ENCODE measurements around the gene KLHL41. TPM values are rescaled to one million over a fixed set of nuclear protein-coding genes. Genes with fewer than 3 reads are reported as not detected.

Gene KLHL41
- total RNA-seq, 1 donor = 0.43 TPM

- DNase-seq (ENCODE audit: low read depth) = no peak
- no peak overlapping the region for H3K4me3 ChIP-seq (ENCODE audit: low read depth, low read length)
- TF ChIP-seq CTCF (IDR thresholded peaks at IDR 0.05; ENCODE audit: insufficient read depth, low read depth, low read length) = no peak
Measured at GRCh38 chr2:169469952-169470572, 39.4 kb upstream of the KLHL41 start.

DNA sequence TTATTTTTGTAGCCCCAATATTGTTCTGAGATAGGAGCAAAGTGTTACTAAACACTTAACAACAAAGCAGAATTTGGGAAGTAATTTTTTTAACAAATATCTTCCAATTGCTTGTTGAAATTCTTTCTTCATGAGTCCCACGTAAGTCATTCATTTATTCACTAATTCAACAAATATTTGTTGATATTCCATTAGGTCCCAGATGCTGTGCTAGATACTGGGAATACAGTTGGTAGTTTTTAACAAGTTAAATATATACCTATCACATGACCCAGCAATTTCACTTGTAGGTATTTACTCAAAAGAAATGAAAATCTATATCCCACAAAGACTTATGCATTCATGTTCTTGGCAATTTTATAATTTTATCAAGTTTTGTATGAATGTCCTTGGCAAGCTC lies 37.3 kb upstream of the KLHL41 start:
- TF ChIP-seq CTCF (IDR thresholded peaks at IDR 0.05; ENCODE audit: insufficient read depth, low read depth, low read length) = no peak
- no peak overlapping the region for H3K4me3 ChIP-seq (ENCODE audit: low read depth, low read length)
- DNase-seq (ENCODE audit: low read depth) = no peak

DNA sequence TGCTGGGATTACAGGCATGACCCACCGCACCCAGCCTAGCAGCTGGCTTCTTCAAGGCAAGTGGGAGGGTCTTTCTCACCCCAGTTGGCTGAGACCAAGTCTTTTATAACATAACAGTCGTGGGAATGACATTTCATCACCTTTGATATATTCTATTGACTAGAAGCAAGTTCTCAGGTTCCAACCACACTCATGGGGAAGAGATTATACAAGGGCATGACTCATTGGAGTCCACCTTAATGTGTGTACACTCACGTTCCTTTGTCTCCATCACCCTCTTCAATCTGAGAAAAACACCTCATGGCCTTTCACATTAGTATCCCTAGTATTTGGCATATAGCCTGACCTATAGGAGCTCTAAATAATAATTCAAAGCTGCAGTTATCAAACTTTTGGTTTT lies 33.0 kb upstream of the KLHL41 start:
- no peak overlapping the region for H3K4me3 ChIP-seq (ENCODE audit: low read depth, low read length)
- DNase-seq (ENCODE audit: low read depth) = no peak
- TF ChIP-seq CTCF (IDR thresholded peaks at IDR 0.05; ENCODE audit: insufficient read depth, low read depth, low read length) = no peak

- H3K4me3 ChIP-seq (ENCODE audit: low read depth, low read length) = no peak overlapping the region
- peak; percentile 22 for DNase-seq (ENCODE audit: low read depth)
- no peak for TF ChIP-seq CTCF (IDR thresholded peaks at IDR 0.05; ENCODE audit: insufficient read depth, low read depth, low read length)
Measured at GRCh38 chr2:169478339-169478738, 31.2 kb upstream of the KLHL41 start.

- H3K4me3 ChIP-seq (ENCODE audit: low read depth, low read length) = peak overlapping the region; percentile 85
- no peak for DNase-seq (ENCODE audit: low read depth)
- no peak for TF ChIP-seq CTCF (IDR thresholded peaks at IDR 0.05; ENCODE audit: insufficient read depth, low read depth, low read length)
Measured at GRCh38 chr2:169478745-169479256, 30.7 kb upstream of the KLHL41 start.

- TF ChIP-seq CTCF (IDR thresholded peaks at IDR 0.05; ENCODE audit: insufficient read depth, low read depth, low read length) = peak; percentile 54
- peak within 1 kb of the TSS; percentile 85 for H3K4me3 ChIP-seq (ENCODE audit: low read depth, low read length)
- peak; percentile 87 for DNase-seq (ENCODE audit: low read depth)
Measured at GRCh38 chr2:169479257-169480078, 30.0 kb upstream of the KLHL41 start, which contains the start of gene BBS5. Gene BBS5 (plus strand): TSS chr2:169479494. CDS start chr2:169479554, 60 bp downstream.

Data from fibroblast of villous mesenchyme (primary cell).